ENCODE measurements around the gene PLN. TPM values are rescaled to one million over a fixed set of nuclear protein-coding genes. Genes with fewer than 3 reads are reported as not detected.

PLN gene
- total RNA-seq, 1 experiment from 2014 or later: 0.45 TPM

DNA sequence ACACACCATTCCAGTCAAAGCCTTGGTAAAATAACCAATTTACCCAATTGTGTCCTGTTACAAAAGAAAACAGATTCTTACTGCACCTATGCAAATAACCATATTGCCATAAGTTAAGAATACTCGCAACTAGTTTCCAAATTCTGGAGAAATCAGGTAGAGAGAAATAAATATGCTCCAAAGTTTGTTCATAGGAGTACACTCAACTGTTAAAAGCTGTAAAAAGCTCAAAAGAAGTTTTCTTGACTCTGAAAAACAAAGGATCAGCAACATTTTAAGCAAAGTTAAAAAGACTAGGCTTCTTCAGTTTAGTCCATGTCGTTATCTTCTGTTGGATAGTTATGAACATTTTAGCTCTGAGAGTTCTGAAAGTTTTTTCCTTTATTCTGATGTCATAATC is 55.3 kb downstream of the PLN start:
- DNase-seq: no peak
- Histone ChIP-seq H3K9me3 (replicated peaks) (no peaks in the 10 kb centered on the region), H3K27ac (no peak overlapping the region), H3K36me3 (no peaks in the 10 kb centered on the region), H3K27me3 (no peaks in the 10 kb centered on the region), H3K4me3 (no peak overlapping the region), H3K4me1 (no peaks in the 10 kb centered on the region)

DNA sequence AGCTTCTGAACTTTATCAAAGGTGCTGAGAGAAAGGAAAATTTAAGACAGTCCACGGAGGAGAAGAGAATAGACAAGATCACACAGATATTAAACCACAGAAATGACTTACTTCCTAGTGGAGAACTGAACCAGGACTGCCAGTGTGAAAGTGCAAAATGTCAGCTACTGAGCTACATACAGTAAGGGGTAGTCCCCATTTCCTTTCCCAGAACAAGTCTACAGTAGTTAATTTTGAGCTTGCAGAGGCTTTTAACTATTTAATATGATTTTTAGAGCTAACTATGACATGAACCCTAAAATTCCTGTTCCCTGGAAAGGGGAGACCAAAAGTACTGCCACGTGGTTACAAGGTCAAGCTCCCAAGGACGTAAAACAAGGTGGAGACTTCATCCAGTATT is 58.2 kb downstream of the PLN start:
- no peaks in the 10 kb centered on the region for H3K27me3 ChIP-seq
- H3K27ac ChIP-seq: no peak overlapping the region
- no peak for DNase-seq
- H3K4me3 ChIP-seq: no peak overlapping the region
- no peaks in the 10 kb centered on the region for H3K9me3 ChIP-seq (replicated peaks)
- H3K4me1 ChIP-seq: no peaks in the 10 kb centered on the region
- no peaks in the 10 kb centered on the region for H3K36me3 ChIP-seq

DNA sequence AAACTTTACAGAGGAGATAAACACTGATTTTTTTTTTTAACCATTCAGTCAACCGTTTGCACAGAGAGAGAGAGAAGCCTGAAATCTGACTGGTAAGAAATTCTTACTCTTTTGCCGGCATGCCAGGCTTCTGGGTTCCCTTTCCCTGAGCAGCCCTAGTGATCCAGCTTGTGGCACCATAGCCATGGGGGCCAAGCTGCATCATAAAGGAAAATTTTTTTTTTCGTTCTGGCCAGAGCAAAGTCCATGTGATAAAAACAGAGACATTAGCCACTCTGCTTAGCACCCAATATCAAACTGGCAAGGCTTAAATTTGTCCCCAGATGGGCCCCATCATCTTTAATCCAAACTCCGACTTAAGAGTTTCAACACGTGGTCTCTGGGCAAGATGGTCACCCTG is 58.8 kb downstream of the PLN start:
- Histone ChIP-seq H3K4me3 (no peak overlapping the region), H3K27me3 (no peaks in the 10 kb centered on the region), H3K27ac (no peak overlapping the region), H3K9me3 (replicated peaks) (0 out of 2 replicates have a peak, but pooled peaks cover 2% of the 10 kb centered on the region), H3K4me1 (no peaks in the 10 kb centered on the region), H3K36me3 (no peaks in the 10 kb centered on the region)
- DNase-seq: no peak

Other genes with a start within 250 kb of the PLN start
- gene CEP85L, start 103.3 kb downstream of the PLN start, total RNA-seq (2014; rRNA removed; shearing (Covaris generic)): 12.4 and 15.7 TPM in 2 replicates